AG04450 (cell line): ENCODE results near the gene MS4A15. TPM values are rescaled to one million over a fixed set of nuclear protein-coding genes. Genes with fewer than 3 reads are reported as not detected.

Source experiments
- CTCF ChIA-PET: fragments of 300-600, 350-600 bp; formaldehyde crosslinking; extraction: SDS; loops from one replicate; lab custom pipeline; 2022; ENCODE audit warnings: antibody characterized with exemption, inconsistent platforms; lab: Charles Lee
- POLR2A ChIA-PET: fragments of 350-600 bp; formaldehyde crosslinking; extraction: SDS; loops from one replicate; lab custom pipeline; 2021; ENCODE audit warnings: antibody characterized with exemption, inconsistent platforms; lab: Yijun Ruan, JAX
- DNase-seq: peaks from one replicate; pipeline ENCODE4 v3.0.0-alpha.2; 2011; ENCODE audit warnings: low read depth, low spot score
- H3K27ac ChIP-seq: one replicate; pipeline ENCODE4 v1.5.1; 2012; ENCODE audit warnings: low read depth, low read length, control low read depth
- H3K27me3 ChIP-seq: one replicate; pipeline ENCODE4 v1.6.0; 2012; ENCODE audit warnings: low read length; ENCODE audit not compliant: control insufficient read depth, insufficient read depth
- H3K4me3 ChIP-seq: 2 replicates; pipeline ENCODE4 v1.5.1; 2011; ENCODE audit warnings: mild to moderate bottlenecking, low read depth, low read length, control low read depth
- H3K9me3 ChIP-seq: 2 replicates; pipeline ENCODE4 v1.5.1; 2012; ENCODE audit warnings: low read length; ENCODE audit not compliant: control insufficient read depth, insufficient read depth
- polyA plus RNA-seq: library from polyadenylated mRNA; depleted of rRNA; stranded (reverse); fragments of >200 nt; gene quantifications from 2 replicates; pipeline ENCODE4 v1.2.3, GENCODE V29; 2011
- TF ChIP-seq, protein P1 (sequence below): IDR thresholded peaks from 2 replicates; pipeline ENCODE4 v1.5.1; 2011; ENCODE audit warnings: low read depth, low read length, control low read depth, inconsistent platforms

Gene MS4A15
- polyA plus RNA-seq, 1 experiment = not detected

DNA sequence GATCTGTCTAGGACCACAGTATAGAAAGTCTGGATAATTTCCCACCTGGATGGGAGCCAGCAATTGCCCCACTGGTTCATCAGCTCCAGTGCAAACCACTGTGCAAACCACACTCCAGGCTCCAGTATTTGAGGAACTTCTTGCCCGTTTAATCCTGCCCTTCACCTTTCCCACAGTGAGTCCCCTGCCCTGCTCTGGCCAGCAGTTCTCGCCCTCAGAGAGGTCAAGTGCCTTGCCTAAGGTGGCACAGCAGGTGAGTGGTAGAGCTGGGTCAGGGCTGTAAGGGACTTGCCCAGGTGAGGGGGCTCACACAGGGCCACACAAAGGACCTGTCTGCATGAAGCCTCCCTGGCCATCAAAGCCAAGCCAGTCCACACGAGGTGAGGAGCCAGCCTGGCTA, 52.6 kb downstream of the MS4A15 start:
- Histone ChIP-seq H3K4me3 (no peak overlapping the region), H3K9me3 (no peaks in the 10 kb centered on the region), H3K27ac (no peak overlapping the region), H3K27me3 (peaks cover 3% of the 10 kb centered on the region)
- TF ChIP-seq, protein P1, sequence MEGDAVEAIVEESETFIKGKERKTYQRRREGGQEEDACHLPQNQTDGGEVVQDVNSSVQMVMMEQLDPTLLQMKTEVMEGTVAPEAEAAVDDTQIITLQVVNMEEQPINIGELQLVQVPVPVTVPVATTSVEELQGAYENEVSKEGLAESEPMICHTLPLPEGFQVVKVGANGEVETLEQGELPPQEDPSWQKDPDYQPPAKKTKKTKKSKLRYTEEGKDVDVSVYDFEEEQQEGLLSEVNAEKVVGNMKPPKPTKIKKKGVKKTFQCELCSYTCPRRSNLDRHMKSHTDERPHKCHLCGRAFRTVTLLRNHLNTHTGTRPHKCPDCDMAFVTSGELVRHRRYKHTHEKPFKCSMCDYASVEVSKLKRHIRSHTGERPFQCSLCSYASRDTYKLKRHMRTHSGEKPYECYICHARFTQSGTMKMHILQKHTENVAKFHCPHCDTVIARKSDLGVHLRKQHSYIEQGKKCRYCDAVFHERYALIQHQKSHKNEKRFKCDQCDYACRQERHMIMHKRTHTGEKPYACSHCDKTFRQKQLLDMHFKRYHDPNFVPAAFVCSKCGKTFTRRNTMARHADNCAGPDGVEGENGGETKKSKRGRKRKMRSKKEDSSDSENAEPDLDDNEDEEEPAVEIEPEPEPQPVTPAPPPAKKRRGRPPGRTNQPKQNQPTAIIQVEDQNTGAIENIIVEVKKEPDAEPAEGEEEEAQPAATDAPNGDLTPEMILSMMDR = no peak
- DNase-seq = no peak
- ChIA-PET POLR2A (no interaction called here), CTCF (no interaction called here)

DNA sequence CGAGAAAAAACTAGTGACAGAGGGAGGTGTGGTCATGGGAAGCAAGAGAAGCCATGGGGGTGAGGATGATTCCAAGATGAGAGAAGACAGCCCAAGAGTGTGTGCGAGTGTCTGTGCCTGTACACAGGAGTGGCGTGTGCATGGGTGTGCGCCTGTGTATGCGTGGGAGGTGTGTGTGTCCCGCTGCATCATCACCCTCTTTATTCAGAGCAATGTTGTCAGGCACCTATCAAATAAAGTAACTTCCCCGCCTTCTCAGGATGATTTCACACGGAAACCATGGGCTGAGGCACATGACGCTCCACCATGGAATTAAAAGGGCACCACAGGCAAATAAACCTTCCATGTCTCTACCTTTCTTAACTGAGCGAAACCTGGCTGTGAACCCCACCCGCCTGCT, 53.0 kb downstream of the MS4A15 start:
- DNase-seq = no peak
- TF ChIP-seq, protein P1 = no peak
- no peak overlapping the region for H3K27ac ChIP-seq
- POLR2A ChIA-PET = no interaction called here
- CTCF ChIA-PET = no interaction called here
- H3K4me3 ChIP-seq = no peak overlapping the region
- H3K9me3 ChIP-seq = no peaks in the 10 kb centered on the region
- peaks cover 3% of the 10 kb centered on the region for H3K27me3 ChIP-seq

GRCh38 chr11:60810151-60810550, 53.5 kb downstream of the MS4A15 start:
- TF ChIP-seq, protein P1 = no peak
- no peak overlapping the region for H3K4me3 ChIP-seq
- H3K27ac ChIP-seq = no peak overlapping the region
- DNase-seq = no peak
- H3K27me3 ChIP-seq = peaks cover 3% of the 10 kb centered on the region
- ChIA-PET CTCF (no interaction called here), POLR2A (no interaction called here)
- H3K9me3 ChIP-seq = no peaks in the 10 kb centered on the region

DNA sequence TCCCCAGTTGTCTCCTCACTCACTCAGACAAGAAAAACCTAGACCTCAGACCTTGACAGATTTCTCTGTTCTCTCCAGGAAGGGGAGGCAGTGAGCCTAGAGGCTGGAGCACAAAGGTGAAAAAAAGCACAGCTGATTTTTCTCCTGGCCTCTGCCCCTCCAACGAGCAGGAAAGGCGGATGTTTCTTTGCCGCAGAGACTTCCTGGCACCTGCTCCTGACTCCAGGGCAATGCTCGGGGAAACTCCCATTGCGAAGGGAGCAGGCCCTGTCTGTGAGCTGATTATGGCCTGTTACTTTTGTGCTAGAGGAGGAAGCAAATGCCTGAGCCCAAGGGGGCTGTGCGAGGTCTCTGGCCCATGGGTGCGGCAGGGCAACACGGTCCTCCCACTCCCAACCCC, 53.9 kb downstream of the MS4A15 start:
- DNase-seq = no peak
- CTCF ChIA-PET = no interaction called here

DNA sequence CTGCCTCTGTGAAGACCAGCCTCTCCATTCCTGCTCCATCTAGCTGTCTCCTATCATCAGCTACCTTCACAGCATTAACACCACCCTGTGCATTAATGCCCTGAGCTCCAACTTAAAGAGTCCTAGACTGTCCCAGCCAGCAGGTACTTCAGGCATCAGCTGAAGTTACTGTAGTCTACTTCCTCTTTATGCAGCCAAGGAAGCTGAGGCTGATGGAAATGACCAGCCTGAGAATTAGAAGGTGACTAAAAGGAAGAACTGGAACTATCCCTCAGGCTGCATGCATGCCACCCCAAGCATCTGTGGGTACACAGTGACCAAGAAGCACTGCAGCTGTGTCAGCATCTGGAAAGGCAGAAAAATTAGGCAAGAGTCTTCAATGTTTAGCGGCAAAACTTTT, 56.7 kb downstream of the MS4A15 start:
- no peak overlapping the region for H3K27ac ChIP-seq
- ChIA-PET POLR2A (no interaction called here), CTCF (interaction anchor here (0.7 kb wide), 1 partner anchor 34 kb away, joined by 4 read pairs; no protein-coding TSS in a partner anchor)
- peaks cover 6% of the 10 kb centered on the region; the same call in 1 of the 2 replicates for H3K9me3 ChIP-seq
- TF ChIP-seq, protein P1 = no peak
- no peak for DNase-seq
- H3K4me3 ChIP-seq = no peak overlapping the region
- no peaks in the 10 kb centered on the region for H3K27me3 ChIP-seq

More for the DNA sequence above, 53.9 kb downstream of the MS4A15 start:
- POLR2A ChIA-PET = no interaction called here
- no peaks in the 10 kb centered on the region for H3K9me3 ChIP-seq
- peaks cover under 1% of the 10 kb centered on the region for H3K27me3 ChIP-seq
- TF ChIP-seq, protein P1 = no peak
- no peak overlapping the region for H3K4me3 ChIP-seq
- H3K27ac ChIP-seq = no peak overlapping the region
